Stimulated activated CD8-positive, alpha-beta memory T cell treated with anti-CD3 and anti-CD28 coated beads, Interleukin-15, amount 100 ng/mL, for 1 hour (primary cell): Measurements from ENCODE around the gene DNAH6.
"Not testable (repeated sequence)": the region's sequence is repeated elsewhere in the genome, so short reads cannot be mapped to it uniquely, and the experiment has no call there.

Source experiments
- DNase-seq: peaks from one replicate; pipeline ENCODE4 v3.0.0-alpha.2; 2020; ENCODE audit warnings: low read depth

The DNAH6 gene

GRCh38 chr2:84497285-84497684 is 19.0 kb upstream of the DNAH6 start:
- DNase-seq = no peak

GRCh38 chr2:84498150-84498799 is 18.0 kb upstream of the DNAH6 start:
- no peak for DNase-seq

- DNase-seq = not testable (repeated sequence)
These were observed 5.3 kb upstream of the DNAH6 start for GRCh38 chr2:84511024-84511423.

- DNase-seq = no peak
These were observed 510 bp upstream of the DNAH6 start for GRCh38 chr2:84515788-84516187.

GRCh38 chr2:84519332-84519957 is 3.1 kb downstream of the DNAH6 start:
- no peak for DNase-seq

GRCh38 chr2:84526562-84526961 is 10.3 kb downstream of the DNAH6 start:
- DNase-seq = no peak

GRCh38 chr2:84527137-84528129 is 11.1 kb downstream of the DNAH6 start:
- DNase-seq = no peak

- no peak for DNase-seq
These were observed 16.0 kb downstream of the DNAH6 start for GRCh38 chr2:84532291-84532690.

GRCh38 chr2:84534225-84534624 is 17.9 kb downstream of the DNAH6 start:
- DNase-seq = no peak

- DNase-seq = no peak
These were observed 21.0 kb downstream of the DNAH6 start for GRCh38 chr2:84537251-84537650.

GRCh38 chr2:84539729-84540128 is 23.4 kb downstream of the DNAH6 start:
- no peak for DNase-seq

GRCh38 chr2:84545005-84545404 is 28.7 kb downstream of the DNAH6 start:
- DNase-seq = no peak

GRCh38 chr2:84546551-84546950 is 30.3 kb downstream of the DNAH6 start:
- no peak for DNase-seq

- no peak for DNase-seq
These were observed 32.0 kb downstream of the DNAH6 start for GRCh38 chr2:84548303-84548702.

GRCh38 chr2:84550916-84551315 is 34.6 kb downstream of the DNAH6 start:
- no peak for DNase-seq

GRCh38 chr2:84551526-84551925 is 35.2 kb downstream of the DNAH6 start:
- DNase-seq = not testable (repeated sequence)

GRCh38 chr2:84556190-84556589 is 39.9 kb downstream of the DNAH6 start:
- no peak for DNase-seq

GRCh38 chr2:84559838-84560237 is 43.5 kb downstream of the DNAH6 start:
- DNase-seq = no peak

- no peak for DNase-seq
These were observed 63.4 kb downstream of the DNAH6 start for GRCh38 chr2:84579661-84580060.

GRCh38 chr2:84603911-84604310 is 87.6 kb downstream of the DNAH6 start:
- DNase-seq = no peak

- DNase-seq = no peak
These were observed 96.8 kb downstream of the DNAH6 start for GRCh38 chr2:84613082-84613481.

- no peak for DNase-seq
These were observed 103.6 kb downstream of the DNAH6 start for GRCh38 chr2:84619794-84620371.
